Measurements from ENCODE around the gene COIL.
"Not testable (repeated sequence)": the region's sequence is repeated elsewhere in the genome, so short reads cannot be mapped to it uniquely, and the experiment has no call there.

The COIL gene

GRCh38 chr17:56978441-56979090, 17.7 kb upstream of the COIL start:
- no peak for DNase-seq (ENCODE audit: low read depth)

- peak; percentile 54 for DNase-seq (ENCODE audit: low read depth)
Measured at GRCh38 chr17:56977673-56978395, 17.0 kb upstream of the COIL start, which contains the start of gene SCPEP1. TSS of gene SCPEP1 (plus strand) at chr17:56978131. CDS start at chr17:56978160, 29 bp downstream.

- no peak for DNase-seq (ENCODE audit: low read depth)
Measured at GRCh38 chr17:56976941-56977608, 16.2 kb upstream of the COIL start.

DNA sequence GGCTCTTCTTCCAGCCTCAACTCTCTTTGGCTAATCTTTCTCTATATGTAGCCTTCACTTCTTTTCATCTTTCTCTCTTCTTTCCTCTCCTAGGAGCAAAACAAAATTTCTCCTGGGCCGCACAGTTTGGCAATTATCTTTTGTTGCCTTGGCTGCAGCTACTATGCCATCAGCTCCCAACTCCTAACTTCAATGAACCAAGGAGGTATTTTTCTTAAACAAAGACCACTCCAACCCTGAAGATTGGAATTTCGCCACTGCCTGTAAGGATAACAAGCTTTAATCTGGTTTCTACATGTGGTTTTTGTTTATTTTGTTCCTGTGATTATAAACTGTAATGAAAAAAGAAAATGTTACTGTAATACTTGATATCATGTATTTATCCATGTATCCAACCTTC, 14.8 kb upstream of the COIL start:
- no peak for DNase-seq (ENCODE audit: low read depth)

DNA sequence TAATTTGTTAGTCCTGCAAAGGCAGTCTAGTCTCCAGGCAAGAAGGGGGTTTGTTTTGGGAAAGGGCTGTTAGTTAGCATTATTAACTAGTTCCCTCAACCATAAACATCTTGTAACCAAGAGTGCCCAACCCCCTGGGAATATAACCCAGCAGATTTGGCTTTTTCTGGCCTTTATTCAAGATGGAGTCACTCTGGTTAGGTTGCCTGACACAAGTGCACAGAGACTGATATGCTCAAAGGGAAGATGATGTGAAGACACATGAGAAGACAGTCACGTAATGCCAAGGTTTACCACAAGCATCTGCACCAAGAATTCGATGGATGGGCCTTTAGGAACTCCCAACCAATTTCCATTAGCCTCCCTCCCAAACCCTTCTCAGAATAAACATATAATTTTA, 13.2 kb upstream of the COIL start:
- no peak for DNase-seq (ENCODE audit: low read depth)

DNA sequence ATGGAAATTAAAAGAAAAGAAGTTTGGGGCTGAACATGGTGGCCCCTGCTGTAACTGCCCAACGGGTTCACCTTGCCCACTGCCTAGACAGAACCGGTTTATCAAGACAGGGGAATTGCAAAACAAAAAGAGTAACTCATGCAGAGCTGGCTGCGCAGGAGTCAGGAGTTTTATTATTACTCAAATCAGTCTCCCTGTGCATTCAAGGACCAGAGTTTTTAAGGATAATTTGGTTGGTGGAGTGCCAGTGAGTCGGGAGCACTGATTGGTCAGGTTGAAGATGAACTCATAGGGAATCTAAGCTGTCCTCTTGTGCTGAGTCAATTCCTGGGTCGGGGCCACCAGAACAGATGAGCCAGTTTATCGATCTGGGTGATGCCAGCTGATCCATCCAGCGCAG, 12.7 kb upstream of the COIL start:
- no peak for DNase-seq (ENCODE audit: low read depth)

GRCh38 chr17:56972111-56972730, 11.4 kb upstream of the COIL start:
- no peak for DNase-seq (ENCODE audit: low read depth)

- no peak for DNase-seq (ENCODE audit: low read depth)
Measured at GRCh38 chr17:56970974-56971373, 10.1 kb upstream of the COIL start.

DNA sequence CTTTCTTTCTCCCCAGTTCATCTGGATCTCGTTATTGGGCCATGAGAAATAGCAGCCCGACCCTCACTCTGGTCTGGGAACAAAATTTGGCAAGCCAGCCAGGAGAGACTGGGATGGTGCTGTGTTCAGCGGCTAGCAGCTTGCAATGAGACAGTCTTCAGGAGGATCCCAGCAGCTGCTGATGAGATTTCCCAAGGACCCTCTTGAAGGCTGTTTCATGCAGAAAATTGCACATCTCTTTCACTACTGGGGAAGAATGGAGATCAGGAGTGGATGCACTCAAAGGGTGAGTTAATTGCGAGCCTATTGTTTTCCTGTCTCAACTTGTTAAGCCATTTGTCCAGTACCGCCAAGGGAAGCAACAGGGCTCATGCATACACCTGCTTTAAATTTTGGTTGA, 5.5 kb upstream of the COIL start:
- DNase-seq (ENCODE audit: low read depth) = no peak

- not testable (repeated sequence) for DNase-seq (ENCODE audit: low read depth)
Measured at GRCh38 chr17:56965681-56966080, 4.8 kb upstream of the COIL start.

DNA sequence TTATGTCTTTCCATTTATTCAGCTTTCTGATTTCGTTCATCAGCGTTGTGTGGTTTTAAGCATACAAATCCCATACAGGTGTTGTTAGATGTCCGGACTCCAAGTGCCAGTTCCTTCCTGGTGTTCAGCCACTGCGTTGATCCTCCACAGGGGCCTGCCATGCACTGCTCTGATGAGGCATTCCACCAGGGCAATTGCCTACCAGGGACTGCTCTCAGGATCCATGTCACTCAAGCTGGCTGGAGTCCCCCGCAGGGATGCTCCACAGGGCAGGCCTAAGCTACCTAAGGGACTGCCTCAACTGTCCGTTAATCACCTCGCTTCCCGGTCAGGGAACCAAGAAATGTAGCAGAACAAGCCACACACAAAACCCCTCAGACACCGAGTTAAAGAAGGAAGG, 4.4 kb upstream of the COIL start:
- not testable (repeated sequence) for DNase-seq (ENCODE audit: low read depth)

DNA sequence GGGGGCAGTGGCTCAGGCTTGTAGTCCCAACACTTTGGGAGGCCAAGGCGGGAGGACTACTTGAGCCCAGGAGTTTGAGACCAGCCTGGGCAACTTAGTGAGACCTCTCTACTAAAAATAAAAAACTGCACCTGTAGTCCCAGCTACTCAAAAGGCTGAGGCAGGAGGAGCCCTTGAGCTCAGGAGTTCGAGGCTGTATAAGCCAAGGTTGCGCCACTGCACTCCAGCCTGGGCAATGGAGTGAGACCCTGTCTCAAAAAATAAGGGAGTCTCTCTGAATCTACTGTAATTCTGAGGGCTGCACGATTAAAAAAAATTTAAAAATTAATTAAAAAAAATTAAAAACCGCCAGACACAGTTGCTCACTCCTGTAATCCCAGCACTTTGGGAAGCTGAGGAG, 3.9 kb downstream of the COIL start:
- no peak for DNase-seq (ENCODE audit: low read depth)

DNA sequence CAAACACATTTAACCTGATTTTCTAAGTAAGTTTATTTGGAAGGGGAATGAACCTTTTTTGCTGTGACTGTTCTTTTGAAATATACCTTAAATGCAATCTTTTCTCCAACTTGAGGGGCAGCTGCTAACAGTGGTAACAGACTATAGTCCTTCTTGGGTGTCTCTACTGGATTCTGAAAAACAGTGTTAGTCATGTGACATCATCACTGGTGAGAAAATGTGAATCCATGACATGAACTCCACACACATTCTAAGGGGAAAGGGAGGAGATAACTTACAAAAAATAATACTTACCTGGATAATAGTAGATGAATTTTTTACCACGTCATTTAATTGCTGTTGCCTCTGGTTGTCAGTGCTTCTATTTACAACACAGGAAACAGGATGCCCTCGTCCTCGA, 11.3 kb downstream of the COIL start:
- DNase-seq (ENCODE audit: low read depth) = no peak

GRCh38 chr17:56948491-56948890, 12.4 kb downstream of the COIL start:
- DNase-seq (ENCODE audit: low read depth) = peak; percentile 53

DNA sequence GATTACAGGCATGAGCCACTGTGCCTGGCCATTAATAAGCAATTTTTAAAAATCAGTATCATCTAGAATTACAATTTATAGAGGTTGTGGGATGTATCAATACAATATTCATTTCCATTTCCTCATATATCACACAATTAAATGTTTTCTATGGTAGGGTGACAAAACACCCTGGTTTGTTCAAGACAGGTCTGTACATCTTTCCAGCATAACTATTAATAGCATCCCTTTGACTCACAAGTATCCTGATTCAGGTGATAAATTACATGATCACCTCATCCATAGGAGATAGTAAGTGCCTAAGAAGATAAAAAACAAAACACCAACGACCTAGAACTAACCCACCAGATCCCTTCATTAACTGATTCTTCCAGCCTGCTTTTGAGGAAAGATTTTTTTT, 13.1 kb downstream of the COIL start:
- DNase-seq (ENCODE audit: low read depth) = no peak

- DNase-seq (ENCODE audit: low read depth) = no peak
Measured at GRCh38 chr17:56945938-56946505, 14.8 kb downstream of the COIL start.

DNA sequence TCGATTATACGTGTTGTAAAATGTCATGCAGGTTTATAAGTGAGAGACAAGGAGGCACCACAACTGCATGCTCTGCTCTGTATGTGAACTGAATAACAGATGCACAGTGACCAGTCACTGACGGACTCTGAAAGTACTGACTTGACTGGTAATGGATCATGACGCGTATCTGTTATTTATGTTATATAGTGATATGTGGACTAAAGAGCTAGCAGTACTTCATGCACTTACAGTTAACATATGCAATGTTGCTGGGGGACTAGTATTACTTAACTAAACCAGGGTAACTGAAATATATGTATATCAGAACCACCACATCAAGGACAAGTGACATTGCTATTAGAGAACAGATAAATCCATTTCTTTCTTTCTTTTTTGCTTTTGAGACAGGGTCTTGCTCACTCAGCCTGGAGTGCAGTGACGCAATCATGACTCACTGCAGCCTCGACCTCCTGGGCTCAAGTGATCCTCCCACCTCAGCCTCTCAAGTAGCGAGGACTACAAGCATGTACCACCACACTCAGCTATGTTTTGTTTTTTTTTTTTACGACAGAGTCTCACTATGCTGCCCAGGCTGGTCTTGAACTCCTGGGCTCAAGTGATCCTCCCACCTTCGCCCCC, 17.2 kb downstream of the COIL start:
- DNase-seq (ENCODE audit: low read depth) = no peak

DNA sequence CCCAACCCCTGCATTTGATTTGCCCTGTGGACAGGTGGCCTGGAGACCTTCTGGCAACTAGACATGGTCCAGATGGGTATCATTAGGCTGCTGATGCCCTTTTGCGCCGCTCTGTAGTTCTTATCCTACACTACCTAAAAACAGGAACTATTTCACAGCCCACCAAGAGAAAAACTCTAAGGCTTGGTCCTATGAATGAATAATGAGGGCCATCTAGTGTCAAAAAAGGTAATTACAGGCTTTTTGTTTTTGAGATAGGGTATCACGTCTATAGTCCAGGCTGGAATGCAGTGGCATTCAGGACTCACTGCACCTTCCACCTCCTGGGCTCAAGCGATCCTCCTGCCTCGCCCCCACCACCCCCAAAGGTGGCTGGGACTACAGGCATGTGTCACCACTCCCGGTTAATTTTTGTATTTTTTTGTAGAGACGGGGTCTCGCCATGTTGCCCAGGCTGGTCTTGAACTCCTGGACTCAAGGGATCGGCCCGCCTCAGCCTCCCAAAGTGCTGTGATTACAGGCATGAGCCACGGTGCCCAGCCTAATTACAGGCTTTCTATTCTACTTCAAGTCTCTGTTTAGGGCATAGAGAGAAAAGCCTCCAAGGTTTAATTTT, 20.9 kb downstream of the COIL start:
- peak; percentile 54 for DNase-seq (ENCODE audit: low read depth)

DNA sequence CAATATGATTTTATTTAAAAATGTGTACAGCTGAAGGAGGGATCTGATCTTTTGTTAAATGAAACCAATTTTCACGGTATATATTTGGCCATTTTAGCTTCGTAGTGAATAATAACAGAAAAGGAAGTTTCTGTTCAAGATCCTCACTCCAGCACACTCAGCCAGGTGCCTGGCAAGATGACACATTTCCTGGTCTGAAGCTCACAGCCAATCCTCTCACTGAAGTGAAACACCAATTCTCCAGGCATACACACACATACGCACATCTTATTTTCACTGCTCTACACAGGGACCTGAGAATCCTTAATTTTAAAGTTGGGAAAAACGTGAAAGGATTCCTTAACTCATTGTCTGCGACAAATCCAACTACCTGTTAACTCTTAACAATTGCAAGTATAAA, 22.6 kb downstream of the COIL start:
- DNase-seq (ENCODE audit: low read depth) = not testable (repeated sequence)

- peak; percentile 4 for DNase-seq (ENCODE audit: low read depth)
Measured at GRCh38 chr17:56937687-56938086, 23.2 kb downstream of the COIL start.

- no peak for DNase-seq (ENCODE audit: low read depth)
Measured at GRCh38 chr17:56936697-56937322, 24.0 kb downstream of the COIL start.
